Hematopoietic multipotent progenitor cell treated with erythropoietin and hydrocortisone succinate and interleukin-3 and kit ligand, for 15 days (in vitro differentiated cells): ENCODE results near the gene CTNNA3.

ENCODE experiments used
- DNase-seq: peaks from one replicate; pipeline ENCODE4 v3.0.0-alpha.2; 2015; ENCODE audit warnings: low spot score

The CTNNA3 gene

DNA sequence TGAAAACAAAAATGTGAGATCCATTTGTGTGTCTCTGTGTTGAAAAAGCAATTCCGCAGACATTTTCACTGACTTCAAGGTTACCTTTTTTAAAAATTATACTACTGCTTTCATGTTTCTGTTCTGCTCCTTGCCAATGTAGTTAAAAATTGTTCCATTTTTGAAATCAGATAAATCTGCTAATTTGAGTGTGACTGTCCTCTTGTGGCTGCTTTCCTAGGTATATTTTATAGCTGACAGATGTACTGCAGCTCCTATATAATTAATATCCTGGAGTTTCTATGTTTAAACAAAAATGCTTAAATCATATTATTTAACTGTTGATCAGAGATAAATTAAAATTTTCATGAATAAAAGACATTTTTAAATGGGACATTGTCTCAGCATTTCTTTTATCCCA lies 947.8 kb downstream of the CTNNA3 start:
- DNase-seq: no peak

DNA sequence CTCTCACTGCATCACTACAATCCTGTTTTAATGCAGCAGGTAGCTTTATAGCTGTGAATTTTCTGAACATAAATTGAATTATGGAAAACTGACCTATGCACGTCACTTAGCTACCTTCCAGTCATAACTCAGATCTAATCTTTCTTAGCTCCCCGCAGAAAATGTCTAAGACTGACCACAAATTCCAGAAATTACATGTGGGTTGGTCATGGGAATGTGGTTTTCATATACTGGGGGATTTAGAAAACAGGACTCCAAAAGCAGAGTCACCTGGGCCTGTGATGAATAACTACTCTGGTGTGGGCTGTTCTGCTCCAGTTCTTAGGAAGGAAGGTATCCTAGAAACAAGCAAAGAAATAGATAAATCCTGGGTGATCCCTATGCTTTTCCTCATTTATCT lies 948.5 kb downstream of the CTNNA3 start:
- no peak for DNase-seq

DNA sequence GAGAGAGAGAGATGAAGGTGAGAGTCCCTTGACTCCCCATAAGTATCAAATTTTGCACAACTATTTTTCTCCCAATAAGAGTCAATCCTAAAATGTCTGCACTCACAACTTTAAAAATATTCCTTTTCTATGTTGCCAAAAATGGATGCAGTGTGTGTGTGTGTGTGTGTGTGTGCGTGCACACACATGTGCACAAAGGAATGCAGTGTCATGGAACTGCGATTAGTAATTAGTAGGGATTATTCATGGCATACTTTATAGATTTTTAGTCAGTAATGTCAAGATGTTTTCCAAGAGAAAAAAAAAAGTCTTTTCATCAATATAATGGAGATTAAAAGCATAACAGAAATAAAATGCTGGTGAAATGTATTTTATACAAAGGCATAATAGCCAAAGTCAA lies 949.3 kb downstream of the CTNNA3 start:
- no peak for DNase-seq

DNA sequence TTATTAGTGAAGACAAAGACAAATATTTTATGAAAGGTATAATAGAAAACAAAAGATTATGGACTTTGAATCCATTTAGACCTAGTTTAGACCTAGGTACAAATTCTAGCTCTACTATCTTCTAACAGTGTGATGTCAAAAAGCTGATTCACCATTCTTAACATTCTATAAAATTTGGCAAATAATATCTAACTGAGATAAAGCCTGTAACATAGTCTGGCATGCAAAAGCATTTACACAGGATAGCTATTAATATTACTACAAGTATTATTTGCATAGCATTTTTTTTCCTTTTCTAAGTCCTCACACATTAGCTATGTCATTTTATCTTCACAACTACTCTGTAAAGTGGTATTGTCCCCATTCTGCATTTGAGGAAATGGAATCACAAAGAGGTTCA lies 949.7 kb downstream of the CTNNA3 start:
- DNase-seq: no peak

DNA sequence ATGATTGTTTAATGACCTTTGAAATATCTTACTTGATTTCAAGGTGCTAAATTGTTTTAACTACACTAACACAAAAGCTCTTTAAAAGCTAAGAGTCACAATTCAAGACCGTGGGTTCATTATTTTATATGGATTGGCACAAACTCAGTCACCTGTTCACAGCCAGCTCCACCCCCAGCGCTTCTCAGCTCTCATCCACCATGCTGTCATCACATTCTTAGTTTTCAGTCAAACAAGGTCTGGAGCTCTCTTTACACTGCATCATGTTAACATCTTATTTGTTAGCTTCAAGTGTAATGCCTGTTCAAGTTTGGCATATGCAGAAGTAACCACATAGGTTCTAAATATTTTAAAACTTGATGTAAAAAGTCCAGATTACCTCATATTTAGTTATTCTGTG lies 951.1 kb downstream of the CTNNA3 start:
- no peak for DNase-seq

DNA sequence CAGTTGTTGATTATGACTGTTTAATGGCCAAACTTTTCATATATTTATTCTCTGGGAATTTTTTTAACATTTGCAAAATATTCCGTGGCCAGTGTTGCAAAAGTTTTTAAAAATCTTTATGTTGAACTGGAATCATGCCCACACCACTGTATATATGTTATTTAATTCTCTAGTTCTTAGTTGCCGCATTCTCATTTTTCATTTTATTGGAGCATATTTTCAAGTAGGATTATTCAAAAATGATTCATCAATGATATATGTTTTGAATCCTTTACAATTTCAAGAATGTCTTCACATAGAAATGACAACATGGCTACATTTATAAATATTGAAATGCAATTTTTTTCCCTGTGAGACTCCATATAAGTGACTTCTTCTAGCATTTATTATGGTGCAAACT lies 958.8 kb downstream of the CTNNA3 start:
- no peak for DNase-seq

DNA sequence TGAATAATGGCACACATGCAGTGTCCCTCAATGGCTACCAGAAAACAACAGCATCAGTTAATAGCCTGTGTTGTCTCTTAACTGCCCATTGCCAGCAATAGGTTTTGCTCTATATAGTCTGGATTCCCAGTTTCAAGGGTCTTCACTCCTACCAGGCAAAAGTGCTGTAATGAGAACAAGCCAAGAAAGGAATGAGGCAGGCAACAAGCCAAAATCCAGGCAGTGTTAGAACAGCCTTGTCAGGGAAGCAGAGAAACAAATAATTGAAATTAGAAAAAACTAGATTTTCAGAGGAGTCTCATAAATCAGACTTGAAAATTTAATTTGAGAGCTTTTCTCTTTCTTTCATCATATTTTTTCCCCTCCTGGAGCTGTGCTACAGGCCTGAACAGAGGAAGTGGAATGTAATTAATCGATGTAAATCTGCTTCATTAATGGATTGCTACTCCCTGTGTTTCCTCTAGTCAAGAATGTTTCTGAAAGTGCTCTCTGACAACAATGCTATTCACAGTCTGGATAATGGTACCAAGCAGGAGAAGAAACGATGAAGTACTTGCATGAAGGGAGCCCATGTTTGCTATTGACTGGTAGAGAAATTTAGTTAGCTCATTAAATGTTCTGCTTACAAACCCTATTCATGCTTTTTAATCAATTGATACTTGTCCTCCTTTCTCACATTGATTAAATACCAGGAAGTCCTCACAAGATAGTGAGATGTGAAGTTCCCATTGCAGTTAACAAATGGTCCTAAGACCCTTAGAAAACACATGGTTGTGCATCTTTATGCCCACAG lies 972.2 kb downstream of the CTNNA3 start:
- no peak for DNase-seq

DNA sequence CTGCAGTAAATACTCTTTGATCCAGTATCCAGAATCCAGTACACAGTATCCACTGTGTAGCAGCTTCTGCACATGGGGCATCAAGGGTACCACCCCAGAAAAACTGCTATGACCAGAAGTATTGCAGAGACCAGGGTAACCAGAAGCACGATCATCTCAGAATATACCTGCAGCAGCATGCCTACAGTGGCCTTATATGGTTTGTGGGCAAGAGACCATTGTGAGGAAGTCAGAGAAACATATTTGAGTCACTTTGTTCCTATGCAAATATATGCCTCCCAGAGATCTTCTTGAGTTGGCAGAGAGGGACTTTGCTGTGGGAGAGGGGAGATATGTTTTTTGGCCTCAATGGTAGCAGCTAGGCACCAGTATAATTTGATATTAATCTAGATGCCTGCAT lies 976.5 kb downstream of the CTNNA3 start:
- no peak for DNase-seq

DNA sequence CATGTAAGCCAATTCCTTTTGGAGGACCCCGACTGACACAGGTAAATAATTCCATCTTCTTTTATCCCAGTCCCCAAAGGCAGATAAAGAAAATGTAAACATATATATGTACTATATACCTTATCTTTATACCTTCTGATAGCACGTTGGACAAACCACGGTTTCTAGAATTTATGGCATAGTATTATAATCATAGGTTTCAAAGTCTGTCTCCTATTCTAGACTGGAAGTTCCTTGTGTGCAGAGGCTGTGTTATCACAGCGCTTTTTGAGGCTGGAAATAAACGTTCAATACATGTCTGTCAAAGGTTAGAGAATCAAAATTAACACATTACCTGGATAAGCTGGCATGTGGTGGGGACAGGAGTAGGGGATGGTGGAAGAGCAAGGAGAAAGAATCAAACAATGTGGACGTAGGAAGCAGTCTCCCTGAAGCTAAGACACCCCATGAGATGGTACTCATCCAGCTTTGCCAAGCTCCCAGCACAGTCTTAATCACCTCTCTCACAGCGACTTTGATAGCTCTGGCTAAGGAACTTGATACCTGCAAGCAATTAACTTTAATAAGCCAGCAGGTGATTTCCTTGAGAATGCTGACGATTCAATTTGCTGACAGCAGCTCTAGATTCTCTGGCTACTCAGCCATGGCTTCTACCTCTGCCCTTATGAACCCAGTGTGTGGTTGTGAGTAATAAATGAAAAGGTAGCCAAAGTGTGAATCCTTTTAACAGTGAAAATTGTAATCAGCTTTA lies 978.6 kb downstream of the CTNNA3 start:
- no peak for DNase-seq

DNA sequence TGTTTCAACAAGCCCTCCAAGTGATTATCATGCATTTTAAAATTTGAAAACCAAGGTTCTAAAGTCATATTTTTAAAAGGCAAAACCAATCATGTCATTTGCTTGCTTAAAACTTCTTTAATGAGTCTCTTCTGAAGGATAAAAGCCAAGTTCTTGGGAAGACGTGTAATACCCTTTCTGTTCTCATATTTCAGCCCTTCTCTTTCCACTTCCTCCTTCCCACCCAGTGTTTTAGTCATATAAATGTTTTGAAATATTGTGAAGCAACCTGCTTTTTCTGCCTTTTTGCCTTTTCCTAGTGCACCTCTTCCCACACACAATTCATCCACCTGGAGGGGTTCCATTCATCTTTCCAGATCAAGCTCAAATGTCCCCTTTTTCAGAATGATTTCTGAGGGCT lies 981.3 kb downstream of the CTNNA3 start:
- DNase-seq: no peak

DNA sequence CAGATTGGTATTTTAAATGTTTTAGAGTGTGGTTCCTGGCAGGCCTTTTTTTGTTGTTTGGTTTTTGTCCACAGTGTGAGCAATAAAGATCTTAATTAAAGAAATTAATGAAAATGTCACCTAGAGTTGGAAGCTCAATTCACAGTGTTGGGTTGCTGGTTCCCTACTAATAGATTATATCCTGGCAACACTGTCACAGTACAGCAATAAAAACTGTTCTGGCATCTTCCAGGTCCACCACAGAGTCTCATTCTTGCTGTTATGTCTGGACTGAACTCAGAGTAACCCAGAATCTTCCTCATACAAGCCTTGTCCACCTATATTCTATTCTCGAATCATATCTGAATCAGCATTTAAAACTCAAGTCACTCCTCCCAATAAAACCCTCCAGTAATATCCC lies 982.6 kb downstream of the CTNNA3 start:
- no peak for DNase-seq

DNA sequence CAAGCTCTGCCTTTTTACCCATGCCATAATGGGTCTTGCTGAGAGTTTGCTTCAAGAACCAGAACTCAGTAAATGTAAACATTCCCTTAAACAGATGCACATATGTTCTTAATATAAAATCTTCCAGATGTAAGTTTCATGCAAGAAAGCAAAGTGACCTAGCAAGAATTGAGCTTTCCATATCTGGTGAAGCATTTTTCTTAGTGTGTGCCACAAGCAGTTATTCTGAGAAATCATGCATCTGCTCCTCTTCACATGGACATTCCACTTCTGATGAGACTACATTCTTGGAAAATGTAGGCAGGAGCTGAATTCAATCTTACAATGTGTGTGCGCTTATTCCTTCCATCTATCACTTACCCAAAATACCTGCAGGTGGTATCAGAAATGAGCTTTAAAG lies 997.9 kb downstream of the CTNNA3 start:
- DNase-seq: no peak

DNA sequence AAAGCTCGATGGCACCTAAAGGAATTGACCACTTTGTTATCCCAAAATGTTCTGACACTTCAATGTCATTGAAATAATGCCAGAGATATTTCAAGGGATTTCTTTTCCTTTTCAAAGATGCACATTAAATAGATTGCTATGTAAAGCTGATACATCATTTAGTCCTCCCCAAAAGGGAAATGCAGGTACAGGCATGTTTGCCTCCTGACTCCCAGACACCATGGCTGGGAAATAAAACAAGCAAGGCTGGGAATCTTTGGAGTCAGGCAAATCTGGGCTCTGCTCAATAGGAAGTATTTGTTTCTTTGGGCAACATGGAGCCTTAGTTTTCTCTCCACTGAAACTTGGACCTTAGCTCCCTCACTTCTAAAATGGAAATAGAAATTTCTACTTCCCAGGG lies 1000.9 kb downstream of the CTNNA3 start:
- DNase-seq: no peak

DNA sequence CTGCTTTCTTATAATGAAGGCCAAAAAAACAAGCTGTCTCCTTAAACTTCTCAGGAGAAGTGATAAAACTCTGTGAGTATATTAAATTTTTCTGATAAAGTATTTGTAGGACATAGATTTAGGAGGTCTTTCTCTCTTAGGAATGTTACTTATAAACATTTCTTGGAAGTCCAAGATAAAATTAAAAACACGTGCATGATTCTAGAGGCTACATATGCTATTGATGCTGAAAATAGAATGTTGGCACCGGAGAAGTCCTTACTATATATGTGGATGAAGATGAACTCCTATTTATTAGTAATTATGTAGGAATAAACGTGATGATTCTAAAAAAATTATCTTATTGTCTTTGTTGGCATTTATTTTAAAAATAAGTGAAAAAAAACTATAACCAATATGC lies 1011.4 kb downstream of the CTNNA3 start:
- no peak for DNase-seq

DNA sequence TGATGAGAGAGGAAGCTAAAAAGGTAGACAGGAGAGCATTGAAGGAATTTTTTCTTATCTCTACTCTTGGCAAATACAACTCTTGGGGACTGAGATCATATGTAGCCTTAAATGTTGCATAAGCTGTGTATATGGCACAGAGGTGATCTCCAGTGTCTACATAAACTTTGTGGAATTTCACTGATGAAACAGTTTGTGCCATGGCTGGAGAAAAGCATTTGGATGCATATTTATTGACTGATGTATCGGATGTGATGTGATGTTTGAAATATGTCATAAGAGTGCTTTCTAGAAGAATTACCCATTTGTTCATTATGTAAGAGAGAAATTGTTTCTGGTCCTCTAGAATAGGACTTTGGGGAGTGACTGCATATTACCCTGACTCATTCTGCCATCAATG lies 1015.1 kb downstream of the CTNNA3 start:
- DNase-seq: no peak

DNA sequence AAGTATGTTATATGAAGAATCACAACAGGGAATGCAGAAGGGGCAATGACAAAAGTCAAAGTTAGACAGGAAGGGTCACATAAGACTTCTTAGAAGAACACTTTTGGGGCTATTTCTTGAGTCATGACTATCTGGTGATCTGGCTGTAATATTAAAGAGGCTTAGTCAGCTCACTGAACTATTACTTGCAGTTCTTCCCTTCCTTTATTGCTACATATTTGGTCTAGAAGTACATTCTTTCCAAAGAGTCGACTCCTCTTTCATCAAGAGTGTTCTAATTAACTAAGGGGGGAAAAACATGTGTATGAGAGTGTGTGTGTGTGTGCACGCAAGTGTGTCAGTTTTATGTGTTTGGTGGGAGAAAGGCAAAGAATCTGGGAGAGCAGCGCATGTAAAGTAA lies 1017.5 kb downstream of the CTNNA3 start:
- no peak for DNase-seq

DNA sequence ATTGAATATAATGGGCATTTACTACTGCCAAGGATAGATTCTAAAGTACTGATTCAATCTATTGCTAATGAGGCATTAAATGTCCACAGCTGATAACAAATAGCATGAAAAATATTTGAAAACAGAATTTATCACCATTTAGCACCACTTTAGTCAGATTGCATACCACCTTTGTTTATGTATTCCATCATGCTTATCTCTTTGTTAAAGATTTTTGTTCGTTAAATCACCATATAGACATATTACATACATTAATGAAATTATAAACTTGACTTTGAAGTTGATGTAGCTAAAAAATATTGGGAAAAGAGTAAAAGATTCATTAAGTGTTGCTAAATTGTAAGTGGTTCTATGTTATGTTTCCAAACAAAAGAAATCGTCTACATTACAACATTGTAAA lies 1022.9 kb downstream of the CTNNA3 start:
- no peak for DNase-seq

DNA sequence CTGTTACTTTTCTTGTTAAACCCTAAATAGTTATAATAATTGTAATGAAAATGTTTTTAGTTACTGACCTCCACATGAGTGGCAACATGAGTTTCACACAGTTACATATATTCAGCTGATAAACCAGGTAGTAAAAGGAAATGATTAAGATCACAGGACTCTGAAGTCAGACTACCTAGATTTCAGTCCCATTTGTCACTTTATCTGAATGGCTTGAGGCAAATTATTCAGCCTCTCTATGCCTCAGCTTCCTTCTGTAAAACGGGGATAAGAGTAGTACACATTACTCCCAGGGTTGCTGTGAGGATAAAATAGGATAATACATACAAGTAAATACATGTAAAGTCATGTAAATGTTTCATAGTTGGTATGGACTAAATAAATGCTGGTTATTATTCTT lies 1024.4 kb downstream of the CTNNA3 start:
- DNase-seq: no peak

DNA sequence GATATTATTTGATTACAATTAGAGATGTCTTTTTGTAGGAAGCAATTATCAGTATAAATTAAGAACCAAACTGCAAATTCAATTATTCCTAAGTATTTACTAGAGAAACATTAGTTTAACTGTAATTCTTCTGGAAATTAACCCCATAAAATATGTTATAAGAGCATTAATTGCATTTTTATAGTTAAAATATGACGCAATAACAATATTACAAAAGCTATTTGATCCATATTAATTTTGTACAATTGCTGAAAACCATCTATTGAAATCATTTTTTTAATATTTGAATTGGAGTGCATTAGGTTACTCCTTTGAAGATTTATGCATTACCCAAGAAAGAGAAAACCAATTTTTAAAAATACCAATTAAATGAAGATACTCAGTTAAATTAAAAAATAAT lies 1024.9 kb downstream of the CTNNA3 start:
- no peak for DNase-seq

DNA sequence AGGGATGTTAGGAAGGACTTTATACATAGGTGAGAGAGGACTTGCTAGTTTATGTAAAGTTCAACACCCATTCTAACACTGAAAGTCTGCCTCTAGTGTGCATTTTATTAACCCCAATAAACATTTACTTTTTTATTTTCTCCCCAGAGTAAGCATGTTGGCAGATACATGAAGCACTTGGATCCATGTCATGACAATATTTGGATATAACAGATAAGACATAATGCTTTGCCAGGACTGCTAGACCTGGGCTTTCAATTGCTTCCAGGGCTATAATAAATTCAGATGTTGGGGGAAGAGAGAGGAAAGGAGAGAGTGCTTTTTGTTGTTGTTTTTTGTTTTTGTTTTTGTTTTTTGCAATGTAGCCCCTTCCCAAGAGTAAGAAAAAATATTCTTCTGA lies 1039.5 kb downstream of the CTNNA3 start:
- DNase-seq: no peak

DNA sequence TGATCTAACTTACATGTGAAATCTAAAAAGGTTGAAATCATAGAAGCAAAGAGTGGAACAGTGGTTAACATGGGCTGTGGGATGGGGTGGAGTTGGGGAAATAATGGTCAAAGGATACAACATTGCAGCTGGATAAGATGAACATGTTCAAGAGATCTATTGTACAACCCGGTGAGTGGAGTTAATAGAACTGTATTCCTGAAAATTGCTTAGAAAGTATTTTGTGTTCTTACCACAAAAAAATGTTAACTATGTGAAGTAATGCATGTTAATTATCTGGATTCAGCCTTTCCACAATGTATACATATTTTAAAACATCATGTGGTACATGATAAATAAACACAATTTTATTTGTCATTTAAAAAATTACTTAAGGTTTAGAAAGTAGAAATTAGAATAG lies 1041.1 kb downstream of the CTNNA3 start:
- DNase-seq: no peak

DNA sequence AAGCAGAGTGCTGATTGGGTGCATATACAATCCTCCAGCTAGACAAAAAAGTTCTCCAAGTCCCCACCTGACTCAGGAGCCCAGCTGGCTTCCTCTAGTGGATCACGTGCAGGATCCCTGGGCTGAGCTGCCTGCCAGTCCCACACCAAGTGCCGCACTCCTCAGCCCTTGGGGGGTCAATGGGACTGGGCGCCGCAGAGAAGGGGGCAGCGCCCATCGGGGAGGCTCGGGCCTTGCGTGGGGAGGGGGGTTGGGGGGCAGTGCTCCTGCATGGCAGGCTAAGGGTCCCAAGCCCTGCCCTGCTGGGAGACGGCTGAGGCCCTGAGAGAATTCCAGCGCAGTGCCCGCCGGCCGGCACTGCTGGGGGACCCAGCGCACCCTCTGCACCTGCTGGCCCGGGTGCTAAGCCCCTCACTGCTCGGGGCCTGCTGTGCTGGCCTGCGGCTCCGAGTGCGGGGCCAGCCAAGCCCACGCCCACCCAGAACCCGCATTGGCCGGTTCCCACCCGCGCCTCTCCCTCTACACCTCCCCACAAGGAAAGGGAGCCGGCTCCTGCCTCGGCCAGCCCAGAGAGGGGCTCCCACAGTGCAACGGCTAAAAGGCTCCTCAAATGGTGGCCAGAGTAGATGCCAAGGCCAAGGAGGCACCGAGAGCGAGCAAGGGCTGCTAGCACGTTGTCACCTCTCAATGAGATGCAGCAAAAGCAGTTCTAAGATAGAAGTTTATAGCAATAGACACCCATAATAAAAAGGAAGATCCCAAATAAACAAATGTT lies 1044.5 kb downstream of the CTNNA3 start:
- DNase-seq: no peak

DNA sequence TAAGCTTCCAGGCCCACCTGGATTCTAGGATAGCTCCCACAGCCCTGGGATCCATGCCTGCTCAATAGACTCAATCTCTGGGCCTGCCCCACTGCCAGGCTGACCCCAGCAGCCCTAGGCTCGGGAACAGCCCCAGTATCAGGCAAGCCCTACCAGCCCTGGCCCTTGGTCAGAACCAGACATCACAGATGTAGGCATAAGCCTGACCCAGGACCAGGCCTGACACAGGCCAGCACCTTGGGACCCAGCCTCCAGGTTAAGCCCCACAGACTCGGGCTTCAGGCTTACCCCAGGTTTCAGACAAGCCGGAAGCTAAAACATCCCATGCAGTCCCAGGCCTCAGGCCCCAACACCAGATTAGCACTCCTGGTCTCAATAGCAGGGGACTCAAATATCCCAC lies 1046.4 kb downstream of the CTNNA3 start:
- DNase-seq: no peak
